Ishikawa (cell line): ENCODE data around the gene NOL6.

ENCODE experiments used
- CEBPB ChIP-seq: IDR thresholded peaks from 2 replicates; pipeline ENCODE4 v1.6.1; 2012
- CREB1 ChIP-seq: IDR thresholded peaks from 2 replicates; pipeline ENCODE4 v1.6.1; 2012; ENCODE audit warnings: low read depth
- EGR1 ChIP-seq: IDR thresholded peaks from 2 replicates; pipeline ENCODE4 v1.6.1; 2012
- EP300 ChIP-seq: IDR thresholded peaks from 2 replicates; pipeline ENCODE4 v1.6.1; 2012; ENCODE audit warnings: borderline replicate concordance
- FOXM1 ChIP-seq: IDR thresholded peaks from 2 replicates; pipeline ENCODE4 v1.6.1; 2012; ENCODE audit warnings: low read depth, borderline replicate concordance
- RAD21 ChIP-seq: IDR thresholded peaks from 2 replicates; pipeline ENCODE4 v1.6.1; 2012; ENCODE audit warnings: low read depth
- REST ChIP-seq: IDR thresholded peaks from 2 replicates; pipeline ENCODE4 v1.6.1; 2012; ENCODE audit warnings: low read depth, mild to moderate bottlenecking
- TAF1 ChIP-seq: IDR thresholded peaks from 2 replicates; pipeline ENCODE4 v1.6.1; 2012; ENCODE audit warnings: low read depth, mild to moderate bottlenecking
- TCF12 ChIP-seq: IDR thresholded peaks from 2 replicates; pipeline ENCODE4 v1.6.1; 2012; ENCODE audit warnings: low read depth
- TEAD4 ChIP-seq: IDR thresholded peaks from 2 replicates; pipeline ENCODE4 v1.6.1; 2012
- YY1 ChIP-seq: IDR thresholded peaks from 2 replicates; pipeline ENCODE4 v1.6.1; 2012; ENCODE audit warnings: low read depth
- ZBTB7A ChIP-seq: IDR thresholded peaks from 2 replicates; pipeline ENCODE4 v1.6.1; 2012; ENCODE audit warnings: low read depth
- TF ChIP-seq, protein P1 (sequence below): IDR thresholded peaks from 2 replicates; pipeline ENCODE4 v1.6.1; 2012
- TF ChIP-seq, protein P2 (sequence below): IDR thresholded peaks from 2 replicates; pipeline ENCODE4 v1.6.1; 2012

DNA sequence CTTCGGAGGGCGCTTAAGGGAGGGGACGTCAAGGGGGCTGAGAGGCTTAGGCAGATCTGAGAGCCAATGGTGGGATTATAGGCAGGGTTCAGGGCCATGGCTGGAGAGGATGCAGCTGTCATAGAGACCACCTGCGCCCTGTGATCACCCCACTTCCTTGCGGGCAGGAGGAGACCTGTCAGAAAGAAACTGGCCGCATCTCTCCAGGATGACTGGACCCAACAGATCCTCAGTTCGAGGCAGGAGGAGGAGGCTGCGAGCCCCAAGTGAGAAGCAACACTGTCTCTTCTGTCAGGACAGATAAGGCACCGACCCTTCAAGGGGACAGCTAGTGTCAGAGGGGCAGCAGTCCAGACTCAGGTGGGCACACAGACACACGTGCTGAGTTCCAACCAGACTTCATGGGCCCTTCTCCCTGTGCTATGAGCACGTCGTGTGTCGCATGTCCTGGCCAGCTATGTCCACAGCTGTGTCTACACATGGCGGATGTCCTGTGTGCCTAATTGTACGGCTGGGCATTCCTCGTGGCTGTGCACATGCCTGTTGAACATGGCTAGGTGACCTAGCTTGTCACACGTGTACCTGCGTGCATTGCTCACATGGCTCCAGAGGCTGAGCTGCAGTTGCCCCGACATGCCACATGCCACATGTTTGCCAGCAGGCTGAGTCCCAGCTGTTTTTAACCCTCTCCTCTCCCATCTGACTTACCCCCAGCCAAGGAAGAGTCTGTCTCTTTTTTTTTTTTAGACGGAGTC, 25.7 kb downstream of the NOL6 start:
- TF ChIP-seq EP300 = no peak
- no peak for TF ChIP-seq YY1
- TF ChIP-seq, protein P1, sequence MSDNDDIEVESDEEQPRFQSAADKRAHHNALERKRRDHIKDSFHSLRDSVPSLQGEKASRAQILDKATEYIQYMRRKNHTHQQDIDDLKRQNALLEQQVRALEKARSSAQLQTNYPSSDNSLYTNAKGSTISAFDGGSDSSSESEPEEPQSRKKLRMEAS = no peak
- no peak for TF ChIP-seq TAF1
- TF ChIP-seq TEAD4 = no peak
- no peak for TF ChIP-seq FOXM1
- TF ChIP-seq REST = no peak
- TF ChIP-seq RAD21 = no peak
- no peak for TF ChIP-seq ZBTB7A
- TF ChIP-seq CEBPB = no peak
- TF ChIP-seq EGR1 = no peak
- no peak for TF ChIP-seq CREB1
- TF ChIP-seq TCF12 = no peak
- TF ChIP-seq, protein P2, sequence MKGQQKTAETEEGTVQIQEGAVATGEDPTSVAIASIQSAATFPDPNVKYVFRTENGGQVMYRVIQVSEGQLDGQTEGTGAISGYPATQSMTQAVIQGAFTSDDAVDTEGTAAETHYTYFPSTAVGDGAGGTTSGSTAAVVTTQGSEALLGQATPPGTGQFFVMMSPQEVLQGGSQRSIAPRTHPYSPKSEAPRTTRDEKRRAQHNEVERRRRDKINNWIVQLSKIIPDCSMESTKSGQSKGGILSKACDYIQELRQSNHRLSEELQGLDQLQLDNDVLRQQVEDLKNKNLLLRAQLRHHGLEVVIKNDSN = no peak
